A549 (cell line): Measurements from ENCODE around the gene GPATCH1. TPM values are rescaled to one million over a fixed set of nuclear protein-coding genes. Genes with fewer than 3 reads are reported as not detected.

ENCODE experiments used
- ATAC-seq, 2 experiments: fragments of 200-7000 bp in 1 of 2; fragments of >200 bp in 1 of 2; cut with Nextera tagmentation in 1 of 2; cut with Tn5 transposase in 1 of 2; 3 replicates each; pipeline versions ENCODE4 v1.8.0 to v1.9.1; 2018 to 2020; ENCODE audit warnings: mild to moderate bottlenecking in 1 of 2, moderate library complexity in 1 of 2
- CTCF ChIA-PET: fragments of 300-600 bp; sonication (Branson Sonifier 250); formaldehyde crosslinking; extraction: SDS; loops from one replicate; lab custom pipeline; 2021; ENCODE audit warnings: antibody characterized with exemption, inconsistent platforms; lab: Yijun Ruan, JAX
- POLR2A ChIA-PET: fragments of 350-600 bp; formaldehyde crosslinking; extraction: SDS; loops from one replicate; lab custom pipeline; 2021; ENCODE audit warnings: antibody characterized with exemption, inconsistent platforms; lab: Yijun Ruan, JAX
- DNase-seq, 2 experiments: peaks; one replicate each; pipeline versions ENCODE4 v3.0.0 to v3.0.0-alpha.2; 2011 to 2016; ENCODE audit warnings: low read depth in 1 of 2, low spot score in 1 of 2
- FAIRE-seq: peaks from 2 replicates; lab custom pipeline; 2011; peaks lifted over from hg19 to GRCh38; lab: Jason Lieb, UNC
- H3K27ac ChIP-seq, 2 experiments: fragments of >200 bp; sonication (Bioruptor Twin); formaldehyde crosslinking; 3 replicates each; pipeline ENCODE4 v1.5.1; 2016 to 2017
- H3K4me1 ChIP-seq: fragments of >200 bp; sonication (Bioruptor Twin); formaldehyde crosslinking; 3 replicates; pipeline ENCODE4 v1.6.1; 2016
- H3K4me2 ChIP-seq: fragments of >200 bp; sonication (Bioruptor Twin); formaldehyde crosslinking; 3 replicates; pipeline ENCODE4 v1.6.1; 2016
- H3K4me3 ChIP-seq: fragments of >200 bp; sonication (Bioruptor Twin); formaldehyde crosslinking; 3 replicates; pipeline ENCODE4 v1.5.1; 2016
- H3K9me3 ChIP-seq: fragments of >200 bp; sonication (Bioruptor Twin); formaldehyde crosslinking; 3 replicates; pipeline ENCODE4 v1.6.1; 2016
- CBX8 ChIP-seq: fragments of 200-600 bp; sonication (generic); IDR thresholded peaks from 2 replicates; pipeline ENCODE4 v1.6.1; 2016
- CHD2 ChIP-seq: fragments of 150-350 bp; IDR thresholded peaks from 2 replicates; pipeline ENCODE4 v1.6.1; 2014; ENCODE audit warnings: low read length; ENCODE audit not compliant: partially characterized antibody
- CTCF ChIP-seq: fragments of >200 bp; sonication (Bioruptor Twin); formaldehyde crosslinking; IDR thresholded peaks from 3 replicates; pipeline ENCODE4 v1.5.1; 2016
- E2F6 ChIP-seq: IDR thresholded peaks from 2 replicates; pipeline ENCODE4 v1.6.1; 2012; ENCODE audit warnings: low read depth, borderline replicate concordance
- ELK1 ChIP-seq: fragments of 150-350 bp; IDR thresholded peaks from 2 replicates; pipeline ENCODE4 v1.6.1; 2014; ENCODE audit warnings: low read depth, mild to moderate bottlenecking, low read length
- FOSB ChIP-seq: fragments of 250-450 bp; sonication (Bioruptor Pico); IDR thresholded peaks from 2 replicates; pipeline ENCODE4 v1.5.0; 2020; ENCODE audit warnings: mild to moderate bottlenecking, moderate library complexity
- GATA3 ChIP-seq: IDR thresholded peaks from 2 replicates; pipeline ENCODE4 v1.6.1; 2012; ENCODE audit warnings: borderline replicate concordance
- HEYL ChIP-seq: fragments of 250-450 bp; sonication (Bioruptor Pico); IDR thresholded peaks from 2 replicates; pipeline ENCODE4 v1.8.0; 2021; ENCODE audit warnings: mild to moderate bottlenecking, moderate library complexity
- HOXB5 ChIP-seq: fragments of 250-450 bp; sonication (Bioruptor Pico); IDR thresholded peaks from 2 replicates; pipeline ENCODE4 v1.5.0; 2020; ENCODE audit warnings: mild to moderate bottlenecking, moderate library complexity
- KDM1A ChIP-seq: fragments of 200-600 bp; sonication (generic); IDR thresholded peaks from 2 replicates; pipeline ENCODE4 v1.6.1; 2016; ENCODE audit warnings: low read depth, mild to moderate bottlenecking
- NFE2L2 ChIP-seq: fragments of 150-350 bp; conservative IDR thresholded peaks from 2 replicates; pipeline ENCODE4 v1.6.1; 2014; ENCODE audit warnings: low read length
- RARB ChIP-seq: fragments of 250-450 bp; sonication (Bioruptor Pico); IDR thresholded peaks from 2 replicates; pipeline ENCODE4 v1.8.0; 2021; ENCODE audit warnings: mild to moderate bottlenecking, moderate library complexity
- RCOR1 ChIP-seq: fragments of 150-350 bp; IDR thresholded peaks from 2 replicates; pipeline ENCODE4 v1.6.1; 2014; ENCODE audit warnings: antibody characterized with exemption, low read length, low read depth
- RNF2 ChIP-seq: fragments of 200-600 bp; sonication (generic); IDR thresholded peaks from 2 replicates; pipeline ENCODE4 v1.6.1; 2016; ENCODE audit warnings: low read depth, mild to moderate bottlenecking, antibody characterized with exemption, moderate library complexity, borderline replicate concordance
- TFCP2L1 ChIP-seq: fragments of 250-450 bp; sonication (Bioruptor Pico); IDR thresholded peaks from 2 replicates; pipeline ENCODE4 v1.5.0; 2021; ENCODE audit warnings: mild to moderate bottlenecking
- TP53 ChIP-seq: fragments of 250-450 bp; sonication (Bioruptor Pico); IDR thresholded peaks from 2 replicates; pipeline ENCODE4 v1.5.0; 2021; ENCODE audit warnings: mild to moderate bottlenecking, moderate library complexity
- ZNF302 ChIP-seq: fragments of 250-450 bp; sonication (Bioruptor Pico); IDR thresholded peaks from 2 replicates; pipeline ENCODE4 v1.9.0; 2021; ENCODE audit warnings: inconsistent platforms, mild to moderate bottlenecking, moderate library complexity
- WGBS: methylation state at CpG from one replicate; pipeline ENCODE4 v1.1.6; 2017; ENCODE audit errors: missing lambda C conversion rate; 5-methylcytosine and 5-hydroxymethylcytosine counted together
- polyA plus RNA-seq, 4 experiments: library from polyadenylated mRNA; depleted of rRNA in 3 of 4; stranded (reverse); fragments of >200 nt; fragmentation: RNase III in 1 of 4; extraction: RNeasy Plus Mini Kit Qiagen cat#74134 plus additional on column Dnase treatment in 1 of 4; gene quantifications; 2 replicates in 3 of 4; 3 replicates in 1 of 4; pipeline ENCODE4 v1.2.3, GENCODE V29; 2011 to 2017
- TF ChIP-seq, protein P1 (sequence below): fragments of 200-600 bp; sonication (generic); IDR thresholded peaks from 2 replicates; pipeline ENCODE4 v1.6.1; 2016; ENCODE audit warnings: antibody characterized with exemption, mild to moderate bottlenecking, moderate library complexity
- TF ChIP-seq, protein P2 (sequence below): fragments of 450-650 bp; IDR thresholded peaks from 2 replicates; pipeline ENCODE4 v1.6.1; 2014; ENCODE audit warnings: antibody characterized with exemption

The GPATCH1 gene
- polyA plus RNA-seq, 2 of the 4 experiments (the other 2 are of a cell fraction) = 12.1 to 24.2 TPM

- Histone ChIP-seq H3K27ac (no peak overlapping the region), H3K4me3 (no peak overlapping the region), H3K9me3 (no peaks in the 10 kb centered on the region), H3K4me1 (peaks cover 6% of the 10 kb centered on the region; the same call in 2 of the 3 replicates), H3K4me2 (no peak overlapping the region)
- DNase-seq (no peak), FAIRE-seq (no peak), ATAC-seq (no peak)
- TF ChIP-seq NFE2L2 = no peak
- no peak for TF ChIP-seq TFCP2L1 (CRISPR knock-in tag)
- no peak for TF ChIP-seq TP53
- no peak for TF ChIP-seq RARB (CRISPR knock-in tag)
- TF ChIP-seq HOXB5 (CRISPR knock-in tag) = no peak
- no peak for TF ChIP-seq ELK1
- no peak for TF ChIP-seq CHD2
- no peak for TF ChIP-seq GATA3
- TF ChIP-seq RCOR1 = no peak
- TF ChIP-seq, protein P1, sequence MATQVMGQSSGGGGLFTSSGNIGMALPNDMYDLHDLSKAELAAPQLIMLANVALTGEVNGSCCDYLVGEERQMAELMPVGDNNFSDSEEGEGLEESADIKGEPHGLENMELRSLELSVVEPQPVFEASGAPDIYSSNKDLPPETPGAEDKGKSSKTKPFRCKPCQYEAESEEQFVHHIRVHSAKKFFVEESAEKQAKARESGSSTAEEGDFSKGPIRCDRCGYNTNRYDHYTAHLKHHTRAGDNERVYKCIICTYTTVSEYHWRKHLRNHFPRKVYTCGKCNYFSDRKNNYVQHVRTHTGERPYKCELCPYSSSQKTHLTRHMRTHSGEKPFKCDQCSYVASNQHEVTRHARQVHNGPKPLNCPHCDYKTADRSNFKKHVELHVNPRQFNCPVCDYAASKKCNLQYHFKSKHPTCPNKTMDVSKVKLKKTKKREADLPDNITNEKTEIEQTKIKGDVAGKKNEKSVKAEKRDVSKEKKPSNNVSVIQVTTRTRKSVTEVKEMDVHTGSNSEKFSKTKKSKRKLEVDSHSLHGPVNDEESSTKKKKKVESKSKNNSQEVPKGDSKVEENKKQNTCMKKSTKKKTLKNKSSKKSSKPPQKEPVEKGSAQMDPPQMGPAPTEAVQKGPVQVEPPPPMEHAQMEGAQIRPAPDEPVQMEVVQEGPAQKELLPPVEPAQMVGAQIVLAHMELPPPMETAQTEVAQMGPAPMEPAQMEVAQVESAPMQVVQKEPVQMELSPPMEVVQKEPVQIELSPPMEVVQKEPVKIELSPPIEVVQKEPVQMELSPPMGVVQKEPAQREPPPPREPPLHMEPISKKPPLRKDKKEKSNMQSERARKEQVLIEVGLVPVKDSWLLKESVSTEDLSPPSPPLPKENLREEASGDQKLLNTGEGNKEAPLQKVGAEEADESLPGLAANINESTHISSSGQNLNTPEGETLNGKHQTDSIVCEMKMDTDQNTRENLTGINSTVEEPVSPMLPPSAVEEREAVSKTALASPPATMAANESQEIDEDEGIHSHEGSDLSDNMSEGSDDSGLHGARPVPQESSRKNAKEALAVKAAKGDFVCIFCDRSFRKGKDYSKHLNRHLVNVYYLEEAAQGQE = no peak
- no peak for TF ChIP-seq HEYL (CRISPR knock-in tag)
- no peak for TF ChIP-seq ZNF302 (CRISPR knock-in tag)
- TF ChIP-seq E2F6 = no peak
- WGBS = 82% methylated on average over 6 of the region's 6 CpGs
- CTCF ChIA-PET = interaction anchor here (0.6 to 17.0 kb wide), 10 partner anchors 12 to 1982 kb away, joined by 3 to 193 read pairs (median 6); no protein-coding TSS in a partner anchor
- POLR2A ChIA-PET = interaction anchor here (0.6 to 1.0 kb wide), 2 partner anchors 46 to 168 kb away, joined by 3 to 5 read pairs; no protein-coding TSS in a partner anchor
These were observed 49.5 kb downstream of the GPATCH1 start for GRCh38 chr19:33130433-33130832.

- WGBS = 93% methylated on average over 43 of the region's 43 CpGs
- ATAC-seq (peak; percentile 15 to 27; a peak in 3 of 6 replicates), FAIRE-seq (no peak), DNase-seq (no peak)
- Histone ChIP-seq H3K4me2 (no peak within 1 kb of the TSS), H3K4me3 (no peak within 1 kb of the TSS), H3K4me1 (peaks cover 9% of the 10 kb centered on the region; the same call in 2 of the 3 replicates), H3K9me3 (no peaks in the 10 kb centered on the region), H3K27ac (no peak within 1 kb of the TSS)
- POLR2A ChIA-PET = no interaction called here
- CTCF ChIA-PET = interaction anchor here (0.7 to 17.0 kb wide), 9 partner anchors 11 to 1044 kb away, joined by 3 to 193 read pairs (median 7); no protein-coding TSS in a partner anchor
- no peak for TF ChIP-seq KDM1A
- no peak for TF ChIP-seq CBX8
- TF ChIP-seq FOSB = no peak
- no peak for TF ChIP-seq RNF2
- TF ChIP-seq, all 56 proteins: peak for 0
These were observed 51.0 kb downstream of the GPATCH1 start, which contains the start of gene WDR88 for GRCh38 chr19:33132021-33132420. Gene WDR88, plus strand, starts transcription at chr19:33132114. Its CDS starts 56 bp downstream, at chr19:33132170.

DNA sequence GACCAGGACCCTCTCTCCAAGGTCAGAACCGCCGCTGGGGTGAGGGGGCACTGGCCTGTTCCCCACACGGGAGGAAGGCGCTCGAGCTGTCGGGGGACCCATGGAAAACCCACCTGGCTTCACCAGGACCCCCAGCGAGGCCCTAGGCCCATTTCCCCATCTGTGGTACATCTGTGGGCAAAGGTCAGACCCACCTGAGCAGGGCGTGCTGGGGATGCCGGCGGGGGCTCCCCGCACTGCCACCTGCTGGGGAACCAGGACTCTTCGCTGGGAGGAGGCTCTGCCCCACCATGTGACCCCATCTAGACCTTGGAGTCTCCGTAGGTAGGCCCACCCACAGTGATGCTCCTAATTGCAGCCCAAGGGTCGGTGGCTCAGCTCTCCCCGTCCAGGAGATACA, 51.4 kb downstream of the GPATCH1 start:
- no peak overlapping the region for H3K4me3 ChIP-seq
- FAIRE-seq (no peak), ATAC-seq (peak; percentile 74 to 84; a peak in 5 of 6 replicates), DNase-seq (peak; percentile 42 to 70)
- ChIA-PET POLR2A (no interaction called here), CTCF (interaction anchor here (1.4 to 17.0 kb wide), 6 partner anchors 13 to 157 kb away, joined by 3 to 193 read pairs (median 25); no protein-coding TSS in a partner anchor)
- 86% methylated on average over 15 of the region's 15 CpGs for WGBS
- TF ChIP-seq, protein P2, sequence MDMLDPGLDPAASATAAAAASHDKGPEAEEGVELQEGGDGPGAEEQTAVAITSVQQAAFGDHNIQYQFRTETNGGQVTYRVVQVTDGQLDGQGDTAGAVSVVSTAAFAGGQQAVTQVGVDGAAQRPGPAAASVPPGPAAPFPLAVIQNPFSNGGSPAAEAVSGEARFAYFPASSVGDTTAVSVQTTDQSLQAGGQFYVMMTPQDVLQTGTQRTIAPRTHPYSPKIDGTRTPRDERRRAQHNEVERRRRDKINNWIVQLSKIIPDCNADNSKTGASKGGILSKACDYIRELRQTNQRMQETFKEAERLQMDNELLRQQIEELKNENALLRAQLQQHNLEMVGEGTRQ = peak; percentile 64
- TF ChIP-seq CTCF = peak; percentile 44; the same call in 2 of the 3 replicates
- no peak for TF ChIP-seq E2F6
- peaks cover 9% of the 10 kb centered on the region; the same call in 2 of the 3 replicates for H3K4me1 ChIP-seq
- no peaks in the 10 kb centered on the region for H3K9me3 ChIP-seq
- no peak overlapping the region for H3K27ac ChIP-seq
- no peak overlapping the region for H3K4me2 ChIP-seq
